ENCODE results near the gene ZNF763. TPM values are rescaled to one million over a fixed set of nuclear protein-coding genes. Genes with fewer than 3 reads are reported as not detected.
A peak's percentile ranks its signal among the peaks of the same experiment; 100 is the strongest.
"Not testable (repeated sequence)": the region's sequence is repeated elsewhere in the genome, so short reads cannot be mapped to it uniquely, and the experiment has no call there.

Gene ZNF763
- total RNA-seq, 4 donors from 2014 or later: 7.1 to 15.1 (median 9.5) TPM

DNA sequence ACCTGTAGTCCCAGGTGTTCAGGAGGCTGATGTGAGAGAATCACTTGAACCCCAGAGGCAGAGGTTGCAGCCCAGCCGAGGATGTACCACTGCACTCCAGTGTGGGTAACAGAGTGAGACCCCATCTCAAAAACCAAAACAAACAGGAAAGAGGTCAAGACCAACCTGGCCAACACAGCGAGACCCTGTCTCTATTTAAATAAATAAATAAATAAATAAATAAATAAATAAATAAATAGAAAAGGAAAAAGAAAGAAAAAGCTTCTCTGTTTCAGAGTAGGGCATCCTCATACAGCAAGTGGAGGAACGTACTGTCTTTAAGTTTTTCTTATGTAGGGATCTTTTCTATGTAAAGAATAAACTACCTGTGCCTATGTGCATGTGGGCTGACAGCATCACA is 37.6 kb upstream of the ZNF763 start:
- in situ Hi-C loops (cut with MboI; ENCODE audit: low pct_ligation_motif_present in 1 of 4, low pct_unique_long_range_greater_than_20kb in 1 of 4, low sequenced_read_pairs in 3 of 4) (no loop called here), intact Hi-C loops (cut with DNase I; ENCODE audit: low total_unique reads) (no loop called here)
- TF ChIP-seq EP300 (IDR thresholded peaks at IDR 0.05; ENCODE audit: low read depth) (no peak), POLR2A (IDR thresholded peaks at IDR 0.05) (no peak), POLR2AphosphoS5 (IDR thresholded peaks at IDR 0.05) (no peak)
- TF ChIP-seq, protein P1, sequence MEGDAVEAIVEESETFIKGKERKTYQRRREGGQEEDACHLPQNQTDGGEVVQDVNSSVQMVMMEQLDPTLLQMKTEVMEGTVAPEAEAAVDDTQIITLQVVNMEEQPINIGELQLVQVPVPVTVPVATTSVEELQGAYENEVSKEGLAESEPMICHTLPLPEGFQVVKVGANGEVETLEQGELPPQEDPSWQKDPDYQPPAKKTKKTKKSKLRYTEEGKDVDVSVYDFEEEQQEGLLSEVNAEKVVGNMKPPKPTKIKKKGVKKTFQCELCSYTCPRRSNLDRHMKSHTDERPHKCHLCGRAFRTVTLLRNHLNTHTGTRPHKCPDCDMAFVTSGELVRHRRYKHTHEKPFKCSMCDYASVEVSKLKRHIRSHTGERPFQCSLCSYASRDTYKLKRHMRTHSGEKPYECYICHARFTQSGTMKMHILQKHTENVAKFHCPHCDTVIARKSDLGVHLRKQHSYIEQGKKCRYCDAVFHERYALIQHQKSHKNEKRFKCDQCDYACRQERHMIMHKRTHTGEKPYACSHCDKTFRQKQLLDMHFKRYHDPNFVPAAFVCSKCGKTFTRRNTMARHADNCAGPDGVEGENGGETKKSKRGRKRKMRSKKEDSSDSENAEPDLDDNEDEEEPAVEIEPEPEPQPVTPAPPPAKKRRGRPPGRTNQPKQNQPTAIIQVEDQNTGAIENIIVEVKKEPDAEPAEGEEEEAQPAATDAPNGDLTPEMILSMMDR (IDR thresholded peaks at IDR 0.05): no peak
- WGBS, 2 donors (ENCODE audit: low coverage in 1 of 2): 82 to 100% methylated on average over 1 to 3 of the region's 3 CpGs
- H3K4me3 ChIP-seq: no peak overlapping the region
- no peak overlapping the region for H3K27ac ChIP-seq
- no peaks in the 10 kb centered on the region for H3K27me3 ChIP-seq
- H3K36me3 ChIP-seq: peaks cover 0 to 5% (median 2%) of the 10 kb centered on the region in 4 donors
- no peak for DNase-seq
- peaks cover 11 to 26% (median 18%) of the 10 kb centered on the region in 4 donors for H3K4me1 ChIP-seq
- H3K9me3 ChIP-seq: peaks cover 0 to 7% of the 10 kb centered on the region in 2 donors

DNA sequence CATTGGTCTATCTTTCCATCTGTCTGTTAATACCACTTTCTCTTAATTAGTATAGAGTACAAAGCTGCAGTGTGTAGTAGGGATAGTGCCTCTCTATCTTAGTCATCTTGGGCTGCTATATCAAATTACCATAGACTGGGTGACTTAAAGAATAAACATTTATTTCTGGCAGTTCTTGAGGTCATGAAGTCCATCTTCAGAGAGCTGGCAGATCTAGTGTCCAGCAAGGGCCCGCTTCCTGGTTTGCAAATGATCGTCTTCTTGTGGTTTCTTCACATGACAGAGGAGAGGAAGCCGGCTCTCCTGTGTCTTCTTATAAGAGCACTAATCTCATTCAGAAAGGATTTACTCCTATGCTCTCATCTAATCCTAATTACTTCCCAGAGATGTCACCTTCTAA is 33.8 kb upstream of the ZNF763 start:
- WGBS, 2 donors (ENCODE audit: low coverage in 1 of 2): 74 to 83% methylated on average over 1 to 3 of the region's 3 CpGs
- Histone ChIP-seq H3K27me3 (no peaks in the 10 kb centered on the region), H3K9me3 (peaks cover 10 to 32% of the 10 kb centered on the region in 2 donors), H3K27ac (no peak overlapping the region), H3K4me3 (no peak overlapping the region), H3K4me1 (peaks cover 8 to 14% (median 10%) of the 10 kb centered on the region in 4 donors), H3K36me3 (peaks cover 0 to 17% (median 8%) of the 10 kb centered on the region in 4 donors)
- peak; percentile 9 for DNase-seq
- TF ChIP-seq POLR2AphosphoS5 (IDR thresholded peaks at IDR 0.05): no peak
- no peak for TF ChIP-seq EP300 (IDR thresholded peaks at IDR 0.05; ENCODE audit: low read depth)
- TF ChIP-seq POLR2A (IDR thresholded peaks at IDR 0.05): no peak
- TF ChIP-seq, protein P1 (IDR thresholded peaks at IDR 0.05): no peak
- in situ Hi-C loops (cut with MboI; ENCODE audit: low pct_ligation_motif_present in 1 of 4, low pct_unique_long_range_greater_than_20kb in 1 of 4, low sequenced_read_pairs in 3 of 4) (no loop called here), intact Hi-C loops (cut with DNase I; ENCODE audit: low total_unique reads) (no loop called here)

DNA sequence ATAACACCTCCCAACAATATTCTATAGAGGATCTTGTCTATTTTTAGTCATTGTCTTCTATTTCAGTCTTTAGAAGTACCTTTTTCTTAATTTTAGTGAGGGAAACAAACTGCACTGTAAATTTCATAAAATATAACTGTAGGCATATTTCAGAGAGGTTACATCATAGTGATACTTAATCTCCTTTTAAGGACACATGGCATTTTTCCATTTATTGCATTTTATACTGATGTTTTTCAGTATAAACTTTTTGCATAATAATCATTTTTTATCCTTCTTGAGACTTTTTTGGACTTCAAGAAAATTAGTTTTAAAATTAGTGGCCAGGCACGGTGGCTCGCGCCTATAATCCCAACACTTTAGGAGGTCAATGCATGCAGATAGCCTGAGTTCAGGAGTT is 33.3 kb upstream of the ZNF763 start:
- WGBS, 2 donors (ENCODE audit: low coverage in 1 of 2): 94 to 96% methylated on average over 3 of the region's 3 CpGs
- intact Hi-C loops (cut with DNase I; ENCODE audit: low total_unique reads): no loop called here
- no peaks in the 10 kb centered on the region for H3K27me3 ChIP-seq
- no peak for DNase-seq
- H3K4me3 ChIP-seq: no peak overlapping the region
- peaks cover 4 to 10% (median 8%) of the 10 kb centered on the region in 4 donors for H3K4me1 ChIP-seq
- TF ChIP-seq POLR2AphosphoS5 (IDR thresholded peaks at IDR 0.05) (no peak), POLR2A (IDR thresholded peaks at IDR 0.05) (no peak), EP300 (IDR thresholded peaks at IDR 0.05; ENCODE audit: low read depth) (no peak)
- TF ChIP-seq, protein P1 (IDR thresholded peaks at IDR 0.05): no peak
- in situ Hi-C loops (cut with MboI; ENCODE audit: low pct_ligation_motif_present in 1 of 4, low pct_unique_long_range_greater_than_20kb in 1 of 4, low sequenced_read_pairs in 3 of 4): no loop called here
- no peak overlapping the region for H3K27ac ChIP-seq
- peaks cover 0 to 17% (median 8%) of the 10 kb centered on the region in 4 donors for H3K36me3 ChIP-seq
- peaks cover 10 to 32% of the 10 kb centered on the region in 2 donors for H3K9me3 ChIP-seq

DNA sequence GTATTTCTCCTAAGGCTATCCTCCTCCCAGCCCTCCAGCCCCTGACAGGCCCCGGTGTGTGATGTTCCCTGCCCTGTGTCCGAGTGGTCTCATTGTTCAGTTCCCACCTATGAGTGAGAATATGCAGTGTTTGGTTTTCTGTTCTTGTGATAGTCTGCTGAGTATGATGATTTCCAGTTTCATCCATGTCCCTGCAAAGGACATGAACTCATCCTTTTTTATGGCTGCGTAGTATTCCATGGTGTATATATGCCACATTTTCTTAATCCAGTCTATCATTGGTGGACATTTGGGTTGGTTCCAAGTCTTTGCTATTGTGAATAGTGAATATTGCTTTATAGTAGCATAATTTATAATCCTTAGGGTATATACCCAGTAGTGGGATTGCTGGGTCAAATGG is 29.0 kb upstream of the ZNF763 start:
- DNase-seq; H3K27me3 ChIP-seq; intact Hi-C loops (cut with DNase I; ENCODE audit: low total_unique reads); H3K4me1 ChIP-seq; H3K4me3 ChIP-seq; in situ Hi-C loops (cut with MboI; ENCODE audit: low pct_ligation_motif_present in 1 of 4, low pct_unique_long_range_greater_than_20kb in 1 of 4, low sequenced_read_pairs in 3 of 4); H3K27ac ChIP-seq: not testable (repeated sequence)
- peaks cover 39 to 59% of the 10 kb centered on the region in 2 donors for H3K9me3 ChIP-seq
- 97% methylated on average over 3 of the region's 3 CpGs; no CpG with 5 or more reads in 1 of the 2 donors for WGBS, 2 donors (ENCODE audit: low coverage in 1 of 2)
- H3K36me3 ChIP-seq: peaks cover 0 to 41% (median 15%) of the 10 kb centered on the region in 4 donors

DNA sequence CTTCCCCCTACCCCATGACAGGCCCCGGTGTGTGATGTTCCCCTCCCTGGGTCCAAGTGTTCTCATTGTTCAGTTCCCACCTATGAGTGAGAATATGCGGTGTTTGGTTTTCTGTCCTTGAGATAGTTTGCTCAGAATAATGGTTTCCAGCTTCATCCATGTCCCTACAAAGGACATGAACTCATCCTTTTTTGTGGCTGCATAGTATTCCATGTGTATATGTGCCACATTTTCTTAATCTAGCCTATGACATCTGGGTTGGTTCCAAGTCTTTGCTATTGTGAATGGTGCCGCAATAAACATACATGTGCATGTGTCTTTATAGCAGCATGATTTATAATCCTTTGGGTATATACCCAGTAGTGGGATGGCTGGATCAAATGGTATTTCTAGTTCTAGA is 26.5 kb upstream of the ZNF763 start:
- WGBS, 2 donors (ENCODE audit: low coverage in 1 of 2): 94 to 99% methylated on average over 2 to 3 of the region's 3 CpGs
- intact Hi-C loops (cut with DNase I; ENCODE audit: low total_unique reads); H3K27me3 ChIP-seq; H3K4me3 ChIP-seq; H3K27ac ChIP-seq; in situ Hi-C loops (cut with MboI; ENCODE audit: low pct_ligation_motif_present in 1 of 4, low pct_unique_long_range_greater_than_20kb in 1 of 4, low sequenced_read_pairs in 3 of 4); DNase-seq; H3K4me1 ChIP-seq: not testable (repeated sequence)
- H3K9me3 ChIP-seq: peaks cover 60 to 74% of the 10 kb centered on the region in 2 donors
- H3K36me3 ChIP-seq: peaks cover 0 to 62% (median 21%) of the 10 kb centered on the region in 4 donors

DNA sequence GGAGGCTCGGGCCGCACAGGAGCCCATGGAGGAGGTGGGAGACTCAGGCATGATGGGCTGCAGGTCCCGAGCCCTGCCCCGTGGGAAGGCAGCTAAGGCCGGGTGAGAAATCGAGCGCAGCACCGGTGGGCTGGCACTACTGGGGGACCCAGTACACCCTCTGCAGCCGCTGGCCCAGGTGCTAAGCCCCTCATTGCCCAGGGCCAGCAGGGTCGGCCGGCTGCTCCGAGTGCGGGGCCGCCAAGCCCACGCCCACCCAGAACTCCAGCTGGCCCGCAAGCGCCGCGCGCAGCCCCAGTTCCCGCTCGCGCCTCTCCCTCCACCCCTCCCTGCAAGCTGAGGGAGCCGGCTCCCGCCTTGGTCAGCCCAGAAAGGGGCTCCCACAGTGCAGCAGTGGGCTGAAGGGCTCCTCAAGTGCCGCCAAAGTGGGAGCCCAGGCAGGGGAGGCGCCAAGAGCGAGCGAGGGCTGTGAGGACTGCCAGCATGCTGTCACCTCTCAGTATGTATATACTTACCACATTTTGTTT is 23.4 kb upstream of the ZNF763 start:
- intact Hi-C loops (cut with DNase I; ENCODE audit: low total_unique reads); DNase-seq; H3K4me3 ChIP-seq; H3K27ac ChIP-seq; H3K27me3 ChIP-seq; H3K4me1 ChIP-seq; in situ Hi-C loops (cut with MboI; ENCODE audit: low pct_ligation_motif_present in 1 of 4, low pct_unique_long_range_greater_than_20kb in 1 of 4, low sequenced_read_pairs in 3 of 4): not testable (repeated sequence)
- peaks cover 0 to 78% (median 33%) of the 10 kb centered on the region in 4 donors for H3K36me3 ChIP-seq
- H3K9me3 ChIP-seq: peaks cover 81 to 83% of the 10 kb centered on the region in 2 donors
- 98% methylated on average over 15 of the region's 29 CpGs; no CpG with 5 or more reads in 1 of the 2 donors for WGBS, 2 donors (ENCODE audit: low coverage in 1 of 2)

All from transverse colon (tissue), 4 donors.